GM12878 (cell line): Measurements from ENCODE around the gene AGER. TPM values are rescaled to one million over a fixed set of nuclear protein-coding genes. Genes with fewer than 3 reads are reported as not detected.

ENCODE experiments used
- ATAC-seq: fragments of 200-7000 bp; cut with Tn5 transposase; 3 replicates; pipeline ENCODE4 v1.9.1; 2020; ENCODE audit warnings: mild to moderate bottlenecking, moderate library complexity
- BruUV-seq: library from RNA; stranded (reverse); fragments of 400-500 nt; replicated peaks from 2 replicates; lab custom pipeline; 2021; lab: Mats Ljungman, UMichigan
- CTCF ChIA-PET: fragments of 300-600 bp; sonication (Branson Sonifier 250); formaldehyde crosslinking; extraction: SDS; loops from one replicate; lab custom pipeline; 2021; ENCODE audit warnings: inconsistent platforms; lab: Yijun Ruan, JAX
- POLR2A ChIA-PET: fragments of 350-600 bp; formaldehyde crosslinking; extraction: SDS; loops from one replicate; lab custom pipeline; 2021; ENCODE audit warnings: inconsistent platforms; lab: Charles Lee
- RAD21 ChIA-PET: fragments of 300-600 bp; sonication (Branson Sonifier 250); formaldehyde crosslinking; loops from one replicate; lab custom pipeline; 2023; ENCODE audit warnings: antibody characterized with exemption; ENCODE audit not compliant: unreplicated experiment; lab: Charles Lee
- SMC1A ChIA-PET: fragments of 300-600 bp; sonication (Branson Sonifier 250); formaldehyde crosslinking; loops from one replicate; lab custom pipeline; 2023; ENCODE audit not compliant: unreplicated experiment, uncharacterized antibody; lab: Charles Lee
- DNase-seq: peaks from one replicate; pipeline ENCODE4 v3.0.0-alpha.2; 2011; ENCODE audit warnings: low read depth, low spot score
- FAIRE-seq: peaks from 3 replicates; lab custom pipeline; 2011; peaks lifted over from hg19 to GRCh38; lab: Jason Lieb, UNC
- H2AFZ ChIP-seq: 2 replicates; pipeline ENCODE4 v1.6.0; 2011; ENCODE audit warnings: low read depth, low read length, control low read depth; ENCODE audit not compliant: control insufficient read depth
- H3K27ac ChIP-seq: 2 replicates; pipeline ENCODE4 v1.5.1; 2011; ENCODE audit warnings: control low read depth; ENCODE audit not compliant: control insufficient read depth, insufficient read depth
- H3K27me3 ChIP-seq, 2 experiments: replicated peaks in 1 of 2; 2 replicates each; pipeline versions ENCODE4 v1.6.0 to v1.6.1; 2011; ENCODE audit warnings: low read length in 1 of 2; ENCODE audit not compliant: control insufficient read depth in 2 of 2, insufficient read depth in 2 of 2
- H3K36me3 ChIP-seq, 2 experiments: 2 replicates each; pipeline ENCODE4 v1.5.1; 2011; ENCODE audit warnings: low read length in 1 of 2; ENCODE audit not compliant: control insufficient read depth in 2 of 2, insufficient read depth in 2 of 2
- H3K4me1 ChIP-seq: 2 replicates; pipeline ENCODE4 v1.6.1; 2011; ENCODE audit warnings: mild to moderate bottlenecking, low read length, moderate library complexity, mixed read lengths; ENCODE audit not compliant: control insufficient read depth, insufficient read depth
- H3K4me2 ChIP-seq: 2 replicates; pipeline ENCODE4 v1.6.0; 2011; ENCODE audit warnings: control low read depth; ENCODE audit not compliant: control insufficient read depth, insufficient read depth
- H3K4me3 ChIP-seq: fragments of 200-600 bp; sonication (generic); 2 replicates; pipeline ENCODE4 v1.5.1; 2016
- H3K79me2 ChIP-seq: 2 replicates; pipeline ENCODE4 v1.6.0; 2011; ENCODE audit warnings: low read length; ENCODE audit not compliant: control insufficient read depth, insufficient read depth
- H3K9ac ChIP-seq: 2 replicates; pipeline ENCODE4 v1.8.0; 2011; ENCODE audit warnings: low read length, control low read depth, mixed read lengths; ENCODE audit not compliant: control insufficient read depth, insufficient read depth
- H3K9me3 ChIP-seq: replicated peaks from 3 replicates; pipeline ENCODE4 v1.5.1; 2011; ENCODE audit warnings: mild to moderate bottlenecking, low read length; ENCODE audit not compliant: control insufficient read depth, insufficient read depth
- H4K20me1 ChIP-seq: 2 replicates; pipeline ENCODE4 v1.6.0; 2011; ENCODE audit not compliant: control insufficient read depth, insufficient read depth
- BHLHE40 ChIP-seq, 2 experiments: fragments of 450-650 bp in 1 of 2; IDR thresholded peaks; 2 replicates each; pipeline ENCODE4 v1.6.1; 2011 to 2017; ENCODE audit warnings: low read depth in 2 of 2, borderline replicate concordance in 1 of 2, improper control_type of control experiment in 1 of 2, low read length in 1 of 2, mild to moderate bottlenecking in 1 of 2
- CHD2 ChIP-seq: IDR thresholded peaks from 2 replicates; pipeline ENCODE4 v1.6.1; 2011; ENCODE audit warnings: low read depth, low read length, improper control_type of control experiment, borderline replicate concordance
- CHD4 ChIP-seq: fragments of 200-600 bp; sonication (generic); IDR thresholded peaks from 2 replicates; pipeline ENCODE4 v1.6.1; 2016; ENCODE audit warnings: mild to moderate bottlenecking
- CTCF ChIP-seq, 3 experiments: IDR thresholded peaks in 2 of 3; conservative IDR thresholded peaks in 1 of 3; 2 replicates each; pipeline ENCODE4 v1.5.1; 2011; ENCODE audit warnings: low read depth in 3 of 3, low read length in 3 of 3, mild to moderate bottlenecking in 3 of 3, control low read depth in 2 of 3, moderate library complexity in 2 of 3, inconsistent platforms in 1 of 3, mixed read lengths in 1 of 3; ENCODE audit not compliant: control insufficient read depth in 2 of 3, insufficient read depth in 1 of 3; ENCODE audit errors: extremely low read depth in 1 of 3
- ELK1 ChIP-seq: IDR thresholded peaks from 2 replicates; pipeline ENCODE4 v1.6.1; 2012; ENCODE audit warnings: low read depth, low read length, improper control_type of control experiment
- ESRRA ChIP-seq: IDR thresholded peaks from 2 replicates; pipeline ENCODE4 v1.6.1; 2012; ENCODE audit warnings: mild to moderate bottlenecking, low read length, improper control_type of control experiment
- FOS ChIP-seq: IDR thresholded peaks from 3 replicates; pipeline ENCODE4 v1.6.1; 2011; ENCODE audit warnings: borderline replicate concordance; ENCODE audit not compliant: insufficient read length; ENCODE audit errors: extremely low read depth
- MXI1 ChIP-seq: fragments of 150-350 bp; IDR thresholded peaks from 2 replicates; pipeline ENCODE4 v1.6.1; 2011; ENCODE audit warnings: low read depth, mild to moderate bottlenecking, inconsistent platforms, low read length, improper control_type of control experiment
- MYC ChIP-seq: IDR thresholded peaks from 2 replicates; pipeline ENCODE4 v1.6.1; 2011; ENCODE audit warnings: mild to moderate bottlenecking, low read length, moderate library complexity, inconsistent platforms; ENCODE audit not compliant: insufficient read depth, insufficient replicate concordance, insufficient read length, severe bottlenecking
- NRF1 ChIP-seq: conservative IDR thresholded peaks from 2 replicates; pipeline ENCODE4 v1.6.1; 2011; ENCODE audit warnings: mild to moderate bottlenecking, low read depth, low read length, improper control_type of control experiment
- PAX5 ChIP-seq: IDR thresholded peaks from 2 replicates; pipeline ENCODE4 v1.6.1; 2011; ENCODE audit warnings: low read depth, low read length, borderline replicate concordance
- RB1 ChIP-seq: fragments of 450-650 bp; formaldehyde crosslinking; IDR thresholded peaks from 2 replicates; pipeline ENCODE4 v1.6.1; 2017; ENCODE audit warnings: mild to moderate bottlenecking, borderline replicate concordance
- SKIL ChIP-seq: fragments of 450-650 bp; IDR thresholded peaks from 2 replicates; pipeline ENCODE4 v1.6.1; 2017; ENCODE audit warnings: mild to moderate bottlenecking, low read depth, inconsistent platforms; ENCODE audit not compliant: poor library complexity, severe bottlenecking
- SMC3 ChIP-seq: IDR thresholded peaks from 2 replicates; pipeline ENCODE4 v1.6.1; 2011; ENCODE audit warnings: low read length, improper control_type of control experiment, borderline replicate concordance
- TCF12 ChIP-seq: IDR thresholded peaks from 2 replicates; pipeline ENCODE4 v1.6.1; 2011; ENCODE audit warnings: low read depth, mild to moderate bottlenecking, low read length
- USF1 ChIP-seq: IDR thresholded peaks from 2 replicates; pipeline ENCODE4 v1.6.1; 2011; ENCODE audit warnings: borderline replicate concordance, low read depth, mild to moderate bottlenecking, moderate library complexity, mixed read lengths, low read length; ENCODE audit not compliant: insufficient read depth; ENCODE audit errors: extremely low read length
- YY1 ChIP-seq: IDR thresholded peaks from 2 replicates; pipeline ENCODE4 v1.6.1; 2011; ENCODE audit warnings: low read depth, mild to moderate bottlenecking, low read length
- WGBS: methylation state at CpG from one replicate; pipeline ENCODE4 v1.1.6; 2016; ENCODE audit warnings: low lambda C conversion rate; ENCODE audit not compliant: insufficient replicate concordance, insufficient coverage; ENCODE audit errors: missing lambda C conversion rate; 5-methylcytosine and 5-hydroxymethylcytosine counted together
- in situ Hi-C: fragments of 300-500 bp; cut with MboI; formaldehyde crosslinking; loops from 9 replicates; pipeline ENCODE4 v1.14.3; 2018; ENCODE audit warnings: mixed read lengths
- intact Hi-C: fragments of 100-400 bp; cut with micrococcal nuclease; formaldehyde crosslinking; loops from one replicate; pipeline ENCODE4 v1.14.2; 2022; ENCODE audit not compliant: unreplicated experiment
- polyA plus RNA-seq, 11 experiments: library from polyadenylated mRNA; depleted of rRNA in 4 of 11; unstranded in 6 of 11; stranded (reverse) in 5 of 11; fragments of >200 nt; fragmentation: Nextera tagmentation in 4 of 11; fragmentation: Illumina TruSeq in 1 of 11; extraction: Ambion mirVana in 4 of 11; extraction: Trizol in 1 of 11; gene quantifications; 1 replicate in 1 of 11; 2 replicates in 10 of 11; pipeline versions ENCODE4 v1.2.1 to v1.2.3, GENCODE V29; 2011 to 2016; ENCODE audit warnings: inconsistent platforms in 2 of 11, missing spikeins in 2 of 11, low read depth in 1 of 11
- total RNA-seq, 4 experiments: library from RNA; depleted of rRNA in 3 of 4; stranded (reverse); fragments of >200 nt in 3 of 4; fragmentation: Illumina TruSeq in 1 of 4; extraction: Trizol in 1 of 4; gene quantifications; 2 replicates each; pipeline versions ENCODE4 v1.2.1 to v1.2.3, GENCODE V29; 2013 to 2021

The AGER gene
- total and polyA plus RNA-seq, 10 of the 15 experiments (the other 5 are each of a cell fraction or from before 2014, with no cell fraction given): 1.1 to 18.2 (median 3.9) TPM

- no TSS peak for BruUV-seq
- peak; percentile 85 for ATAC-seq
- SMC1A ChIA-PET: interaction anchor here (0.6 to 1.9 kb wide), 11 partner anchors 8 to 236 kb away, joined by 3 to 17 read pairs (median 3); partner anchors contain the start of genes AGPAT1, ATF6B, FKBPL and NELFE
- H4K20me1 ChIP-seq: no peaks in the 10 kb centered on the region
- H3K9ac ChIP-seq: peak overlapping the region; percentile 100
- no peaks in the 10 kb centered on the region for H3K27me3 ChIP-seq
- CTCF ChIA-PET: interaction anchor here (0.6 to 4.2 kb wide), 20 partner anchors 8 to 643 kb away, joined by 3 to 35 read pairs (median 4); partner anchors contain the start of genes AGPAT1, ATF6B, EGFL8 and FKBPL
- H3K79me2 ChIP-seq: peaks cover 30% of the 10 kb centered on the region
- in situ Hi-C loops (no loop called here), intact Hi-C loops (loop anchor here (1.0 to 5.0 kb wide), 2 partner anchors 42 to 76 kb away; no protein-coding TSS in a partner anchor)
- POLR2A ChIA-PET: interaction anchor here (0.6 to 2.6 kb wide), 23 partner anchors 11 to 1351 kb away, joined by 3 to 51 read pairs (median 3); partner anchors contain the start of genes AGPAT1, ATF6B, EGFL8 and FKBPL
- no peak overlapping the region for H3K4me3 ChIP-seq
- H2AFZ ChIP-seq: no peak overlapping the region
- H3K9me3 ChIP-seq: no peaks in the 10 kb centered on the region
- RAD21 ChIA-PET: interaction anchor here (0.6 to 1.8 kb wide), 21 partner anchors 13 to 658 kb away, joined by 3 to 17 read pairs (median 4); partner anchors contain the start of genes AGPAT1, ATF6B, CLIC1 and DXO
- no peaks in the 10 kb centered on the region; a peak in 1 of 4 replicates for H3K36me3 ChIP-seq
- DNase-seq: peak; percentile 97
- peaks cover 26% of the 10 kb centered on the region for H3K4me1 ChIP-seq
- peak; percentile 94 for FAIRE-seq
- no peak overlapping the region; the same call in 1 of the 2 replicates for H3K27ac ChIP-seq
- H3K4me2 ChIP-seq: peak overlapping the region; percentile 93; the same call in 1 of the 2 replicates
- under 1% methylated on average over 19 of the region's 25 CpGs for WGBS
- TF ChIP-seq NRF1 (peak; percentile 90), PAX5 (peak; percentile 42; the same call in 1 of the 2 replicates), CHD2 (0 out of 2 replicates have a peak, but pooled peaks have one; percentile 75), MYC (peak; percentile 56), USF1 (no peak), RB1 (no peak), SMC3 (0 out of 2 replicates have a peak, but pooled peaks have one; percentile 5), BHLHE40 (IDR thresholded peaks at IDR 0.05; ENCODE audit: borderline replicate concordance in 1 of 2, low read depth in 2 of 2, low read length in 1 of 2) (no peak), CTCF (IDR thresholded peaks at IDR 0.05 in 2 of 3, conservative IDR thresholded peaks at IDR 0.05 in 1 of 3; ENCODE audit: control insufficient read depth in 2 of 3, extremely low read depth in 1 of 3, insufficient read depth in 1 of 3, low read depth in 3 of 3, low read length in 3 of 3) (peak; percentile 13 to 34 (median 31); a peak in 4 of 6 replicates), FOS (no peak), MXI1 (peak; percentile 65), TCF12 (0 out of 2 replicates have a peak, but pooled peaks have one; percentile 42), SKIL (no peak), CHD4 (no peak), ELK1 (peak; percentile 20; the same call in 1 of the 2 replicates), YY1 (no peak), ESRRA (no peak)
Observed at GRCh38 chr6:32195652-32195901, 11.5 kb upstream of the AGER start.
